GM20000 (cell line): Measurements from ENCODE around the gene CLMN.
"Not testable (repeated sequence)": the region's sequence is repeated elsewhere in the genome, so short reads cannot be mapped to it uniquely, and the experiment has no call there.

Experiments used
- DNase-seq: peaks from one replicate; pipeline ENCODE4 v3.0.0; 2012; ENCODE audit warnings: low spot score
- CTCF ChIP-seq: IDR thresholded peaks from 2 replicates; pipeline ENCODE4 v1.5.1; 2012; ENCODE audit warnings: mild to moderate bottlenecking, control low read depth; ENCODE audit errors: extremely low read depth, missing control alignments

Gene CLMN

GRCh38 chr14:95290021-95290420, 29.7 kb downstream of the CLMN start:
- DNase-seq = no peak
- TF ChIP-seq CTCF = no peak

- TF ChIP-seq CTCF = no peak
- no peak for DNase-seq
Observed at GRCh38 chr14:95289323-95290010, 30.2 kb downstream of the CLMN start.

GRCh38 chr14:95288672-95289322, 30.9 kb downstream of the CLMN start:
- DNase-seq = no peak
- TF ChIP-seq CTCF = no peak

- no peak for DNase-seq
- TF ChIP-seq CTCF = no peak
Observed at GRCh38 chr14:95287176-95287754, 32.4 kb downstream of the CLMN start.

GRCh38 chr14:95286645-95287044, 33.1 kb downstream of the CLMN start:
- no peak for DNase-seq
- no peak for TF ChIP-seq CTCF

GRCh38 chr14:95285566-95285965, 34.1 kb downstream of the CLMN start:
- DNase-seq = no peak
- TF ChIP-seq CTCF = no peak

- not testable (repeated sequence) for DNase-seq
Observed at GRCh38 chr14:95283802-95284201, 35.9 kb downstream of the CLMN start.

GRCh38 chr14:95282986-95283380, 36.7 kb downstream of the CLMN start:
- not testable (repeated sequence) for DNase-seq
